Erythroblast (primary cell): Measurements from ENCODE around the gene OCLN.
"Not testable (repeated sequence)": the region's sequence is repeated elsewhere in the genome, so short reads cannot be mapped to it uniquely, and the experiment has no call there.

Experiments used
- GATA1 ChIP-seq: IDR thresholded peaks from 2 replicates; pipeline ENCODE4 v1.6.1; 2011; ENCODE audit warnings: low read depth, mild to moderate bottlenecking, control low read depth, low read length, moderate library complexity
- POLR2A ChIP-seq: IDR thresholded peaks from 2 replicates; pipeline ENCODE4 v1.6.1; 2011; ENCODE audit warnings: mild to moderate bottlenecking, low read length

DNA sequence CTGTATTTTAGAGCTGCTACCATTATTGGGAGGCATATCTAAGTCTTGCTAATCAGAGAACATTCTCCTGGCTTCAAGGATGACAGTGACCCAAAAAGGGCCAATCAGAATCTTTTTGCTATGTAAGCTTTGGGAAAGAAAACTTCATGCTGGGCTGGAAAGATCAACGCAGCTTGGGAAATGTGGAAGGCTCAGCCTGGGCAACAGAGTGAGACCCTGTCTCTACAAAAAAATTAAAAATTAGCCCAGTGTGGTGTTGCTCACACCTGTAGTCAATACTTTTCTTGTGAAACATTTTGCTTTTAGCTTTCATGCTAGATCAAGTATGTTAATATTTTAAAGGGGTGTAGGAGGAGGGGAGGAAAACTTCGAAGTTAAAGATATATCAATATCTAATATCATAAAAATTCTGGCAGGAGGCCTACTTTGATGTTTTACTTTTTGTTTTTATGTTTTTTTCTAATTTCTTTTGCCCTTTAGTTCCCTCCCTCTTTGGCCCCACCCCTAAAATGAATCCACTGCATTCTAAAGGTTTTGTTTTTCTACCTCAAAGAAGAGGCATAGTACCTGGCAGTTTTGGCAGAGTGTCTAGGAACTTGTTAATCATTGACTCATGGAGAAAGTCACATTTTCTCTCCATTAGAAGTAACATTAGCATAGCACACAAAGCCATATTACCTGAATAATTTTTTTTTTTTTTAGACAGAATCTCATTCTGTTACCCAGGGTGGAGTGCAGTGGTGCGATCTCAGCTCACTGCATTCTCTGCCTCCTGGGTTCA lies 50.4 kb downstream of the OCLN start:
- TF ChIP-seq POLR2A, GATA1: not testable (repeated sequence)
